Ishikawa (cell line): Measurements from ENCODE around the gene P2RX4.

Experiments
- FOXM1 ChIP-seq: IDR thresholded peaks from 2 replicates; pipeline ENCODE4 v1.6.1; 2012; ENCODE audit warnings: low read depth, borderline replicate concordance
- RAD21 ChIP-seq: IDR thresholded peaks from 2 replicates; pipeline ENCODE4 v1.6.1; 2012; ENCODE audit warnings: low read depth
- REST ChIP-seq: IDR thresholded peaks from 2 replicates; pipeline ENCODE4 v1.6.1; 2012; ENCODE audit warnings: low read depth, mild to moderate bottlenecking
- TCF12 ChIP-seq: IDR thresholded peaks from 2 replicates; pipeline ENCODE4 v1.6.1; 2012; ENCODE audit warnings: low read depth
- TEAD4 ChIP-seq: IDR thresholded peaks from 2 replicates; pipeline ENCODE4 v1.6.1; 2012

- TF ChIP-seq FOXM1 (no peak), RAD21 (no peak), REST (no peak), TEAD4 (no peak), TCF12 (no peak)
Observed at GRCh38 chr12:121190523-121191031, 19.4 kb upstream of the P2RX4 start.
